ENCODE results near the gene WEE2.
A peak's percentile ranks its signal among the peaks of the same experiment; 100 is the strongest.

WEE2 gene

GRCh38 chr7:141674171-141674671 lies 33.9 kb upstream of the WEE2 start:
- no peak overlapping the region for H3K9ac ChIP-seq (ENCODE audit: low read depth, low read length)
- H3K4me2 ChIP-seq (ENCODE audit: insufficient read depth, low read length), result no peak overlapping the region
- H3K36me3 ChIP-seq (ENCODE audit: insufficient read depth, low read length), result peaks cover 27% of the 10 kb centered on the region
- no peaks in the 10 kb centered on the region for H3K27me3 ChIP-seq (ENCODE audit: insufficient read depth, low read length, poor library complexity)
- no peaks in the 10 kb centered on the region for H3K4me1 ChIP-seq (ENCODE audit: insufficient read depth, low read length)
- peaks cover 4% of the 10 kb centered on the region for H3K9me3 ChIP-seq (ENCODE audit: insufficient read depth, low read length, severe bottlenecking)
- ATAC-seq (ENCODE audit: insufficient read depth, low read depth) (no peak), DNase-seq (no peak)
- no peak overlapping the region for H2AFZ ChIP-seq (ENCODE audit: low read depth, low read length)
- H4K20me1 ChIP-seq (ENCODE audit: insufficient read depth, low read length), result no peaks in the 10 kb centered on the region
- no peak for TF ChIP-seq EZH2 (IDR thresholded peaks at IDR 0.05; ENCODE audit: borderline replicate concordance, low read depth, low read length, severe bottlenecking)
- TF ChIP-seq, protein P1, sequence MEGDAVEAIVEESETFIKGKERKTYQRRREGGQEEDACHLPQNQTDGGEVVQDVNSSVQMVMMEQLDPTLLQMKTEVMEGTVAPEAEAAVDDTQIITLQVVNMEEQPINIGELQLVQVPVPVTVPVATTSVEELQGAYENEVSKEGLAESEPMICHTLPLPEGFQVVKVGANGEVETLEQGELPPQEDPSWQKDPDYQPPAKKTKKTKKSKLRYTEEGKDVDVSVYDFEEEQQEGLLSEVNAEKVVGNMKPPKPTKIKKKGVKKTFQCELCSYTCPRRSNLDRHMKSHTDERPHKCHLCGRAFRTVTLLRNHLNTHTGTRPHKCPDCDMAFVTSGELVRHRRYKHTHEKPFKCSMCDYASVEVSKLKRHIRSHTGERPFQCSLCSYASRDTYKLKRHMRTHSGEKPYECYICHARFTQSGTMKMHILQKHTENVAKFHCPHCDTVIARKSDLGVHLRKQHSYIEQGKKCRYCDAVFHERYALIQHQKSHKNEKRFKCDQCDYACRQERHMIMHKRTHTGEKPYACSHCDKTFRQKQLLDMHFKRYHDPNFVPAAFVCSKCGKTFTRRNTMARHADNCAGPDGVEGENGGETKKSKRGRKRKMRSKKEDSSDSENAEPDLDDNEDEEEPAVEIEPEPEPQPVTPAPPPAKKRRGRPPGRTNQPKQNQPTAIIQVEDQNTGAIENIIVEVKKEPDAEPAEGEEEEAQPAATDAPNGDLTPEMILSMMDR (IDR thresholded peaks at IDR 0.05; ENCODE audit: borderline replicate concordance, extremely low read depth, low read length, poor library complexity, severe bottlenecking), result no peak
- H3K79me2 ChIP-seq (ENCODE audit: insufficient read depth, low read length), result no peaks in the 10 kb centered on the region
- H3K4me3 ChIP-seq (ENCODE audit: low read depth in 1 of 2, low read length in 2 of 2), result no peak overlapping the region
- H3K27ac ChIP-seq (ENCODE audit: low read length), result no peak overlapping the region

DNA sequence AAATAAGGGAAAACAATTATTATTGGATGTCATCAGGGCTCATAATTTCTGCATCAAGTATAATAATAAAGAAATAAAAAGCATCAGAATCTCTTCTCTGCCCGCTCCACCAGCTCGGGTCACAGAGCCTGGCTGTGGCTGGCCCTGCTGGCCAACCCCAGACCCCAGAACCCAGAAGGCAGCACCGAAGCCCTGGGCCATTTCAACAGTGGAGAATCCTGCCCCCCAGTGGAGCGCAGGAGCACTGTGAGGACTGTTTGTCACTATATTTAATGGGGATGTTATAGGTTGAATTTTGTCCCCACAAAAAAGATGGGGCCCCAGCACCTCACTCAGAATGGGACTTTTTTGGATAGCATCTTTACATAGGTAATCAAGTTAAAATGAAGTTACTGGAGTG lies 33.5 kb upstream of the WEE2 start:
- H3K9me3 ChIP-seq (ENCODE audit: insufficient read depth, low read length, severe bottlenecking), result peaks cover 4% of the 10 kb centered on the region
- no peak overlapping the region for H3K4me3 ChIP-seq (ENCODE audit: low read depth in 1 of 2, low read length in 2 of 2)
- H2AFZ ChIP-seq (ENCODE audit: low read depth, low read length), result no peak overlapping the region
- no peaks in the 10 kb centered on the region for H3K79me2 ChIP-seq (ENCODE audit: insufficient read depth, low read length)
- H3K27ac ChIP-seq (ENCODE audit: low read length), result no peak overlapping the region
- no peaks in the 10 kb centered on the region for H4K20me1 ChIP-seq (ENCODE audit: insufficient read depth, low read length)
- no peak overlapping the region for H3K4me2 ChIP-seq (ENCODE audit: insufficient read depth, low read length)
- DNase-seq, result no peak
- peaks cover 27% of the 10 kb centered on the region for H3K36me3 ChIP-seq (ENCODE audit: insufficient read depth, low read length)
- no peaks in the 10 kb centered on the region for H3K4me1 ChIP-seq (ENCODE audit: insufficient read depth, low read length)
- TF ChIP-seq EZH2 (IDR thresholded peaks at IDR 0.05; ENCODE audit: borderline replicate concordance, low read depth, low read length, severe bottlenecking), result no peak
- TF ChIP-seq, protein P1 (IDR thresholded peaks at IDR 0.05; ENCODE audit: borderline replicate concordance, extremely low read depth, low read length, poor library complexity, severe bottlenecking), result peak; percentile 47
- no peaks in the 10 kb centered on the region for H3K27me3 ChIP-seq (ENCODE audit: insufficient read depth, low read length, poor library complexity)
- ATAC-seq (ENCODE audit: insufficient read depth, low read depth), result 0 out of 3 replicates have a peak, but pooled peaks have one; percentile 48
- H3K9ac ChIP-seq (ENCODE audit: low read depth, low read length), result no peak overlapping the region

- Histone ChIP-seq H3K4me2 (ENCODE audit: insufficient read depth, low read length) (no peak overlapping the region), H3K9ac (ENCODE audit: low read depth, low read length) (no peak overlapping the region), H4K20me1 (ENCODE audit: insufficient read depth, low read length) (no peaks in the 10 kb centered on the region), H3K4me3 (ENCODE audit: low read depth in 1 of 2, low read length in 2 of 2) (no peak overlapping the region), H3K27ac (ENCODE audit: low read length) (no peak overlapping the region), H3K36me3 (ENCODE audit: insufficient read depth, low read length) (peaks cover 27% of the 10 kb centered on the region), H3K4me1 (ENCODE audit: insufficient read depth, low read length) (no peaks in the 10 kb centered on the region), H2AFZ (ENCODE audit: low read depth, low read length) (no peak overlapping the region), H3K27me3 (ENCODE audit: insufficient read depth, low read length, poor library complexity) (no peaks in the 10 kb centered on the region), H3K79me2 (ENCODE audit: insufficient read depth, low read length) (no peaks in the 10 kb centered on the region), H3K9me3 (ENCODE audit: insufficient read depth, low read length, severe bottlenecking) (peaks cover 4% of the 10 kb centered on the region)
- no peak for DNase-seq
- TF ChIP-seq, protein P1 (IDR thresholded peaks at IDR 0.05; ENCODE audit: borderline replicate concordance, extremely low read depth, low read length, poor library complexity, severe bottlenecking), result no peak
- TF ChIP-seq EZH2 (IDR thresholded peaks at IDR 0.05; ENCODE audit: borderline replicate concordance, low read depth, low read length, severe bottlenecking), result no peak
- ATAC-seq (ENCODE audit: insufficient read depth, low read depth), result no peak
These were observed 32.5 kb upstream of the WEE2 start for GRCh38 chr7:141675436-141676215.

Data from DND-41 (cell line).